ENCODE data around the gene OR7A10.
"Not testable (repeated sequence)": the region's sequence is repeated elsewhere in the genome, so short reads cannot be mapped to it uniquely, and the experiment has no call there.

Gene OR7A10

DNA sequence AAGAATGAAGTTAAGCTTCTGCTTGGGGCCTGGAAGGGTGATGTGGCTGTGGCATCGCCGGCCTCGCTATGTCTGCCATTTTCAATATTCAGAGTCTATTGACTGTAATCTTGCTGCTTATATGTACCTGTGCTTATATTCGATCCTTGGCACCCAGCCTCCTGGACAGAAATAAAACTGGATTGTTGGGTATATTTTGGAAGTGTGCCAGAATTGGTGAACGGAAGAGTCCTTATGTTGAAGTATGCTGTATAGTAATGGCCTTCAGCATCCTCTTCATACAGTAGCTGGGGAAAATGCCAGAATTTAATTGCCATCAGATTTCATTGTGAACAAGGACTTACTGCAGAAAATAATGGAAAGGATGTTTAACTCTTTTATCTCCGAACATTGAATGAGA is 56.5 kb downstream of the OR7A10 start:
- H3K27me3 ChIP-seq (ENCODE audit: low read depth, low read length); H3K27ac ChIP-seq (ENCODE audit: low read length): not testable (repeated sequence)

More for the DNA sequence above, 56.5 kb downstream of the OR7A10 start:
- H3K4me3 ChIP-seq (ENCODE audit: low read depth in 1 of 2, low read length in 2 of 2); H3K9me3 ChIP-seq (ENCODE audit: control insufficient read depth in 1 of 2, low read length in 2 of 2); H3K4me1 ChIP-seq (ENCODE audit: control insufficient read depth in 1 of 2, insufficient read depth in 2 of 2, low read length in 2 of 2); H3K36me3 ChIP-seq (ENCODE audit: control insufficient read depth in 1 of 2, insufficient read depth in 2 of 2, low read length in 2 of 2): not testable (repeated sequence)
